IPS-NIHi11 (cell line): ENCODE measurements around the gene SIRPG.
"Not testable (repeated sequence)": the region's sequence is repeated elsewhere in the genome, so short reads cannot be mapped to it uniquely, and the experiment has no call there.

Experiments used
- DNase-seq: peaks from one replicate; pipeline ENCODE4 v3.0.0; 2012; ENCODE audit warnings: mixed read lengths, low spot score

SIRPG gene

DNA sequence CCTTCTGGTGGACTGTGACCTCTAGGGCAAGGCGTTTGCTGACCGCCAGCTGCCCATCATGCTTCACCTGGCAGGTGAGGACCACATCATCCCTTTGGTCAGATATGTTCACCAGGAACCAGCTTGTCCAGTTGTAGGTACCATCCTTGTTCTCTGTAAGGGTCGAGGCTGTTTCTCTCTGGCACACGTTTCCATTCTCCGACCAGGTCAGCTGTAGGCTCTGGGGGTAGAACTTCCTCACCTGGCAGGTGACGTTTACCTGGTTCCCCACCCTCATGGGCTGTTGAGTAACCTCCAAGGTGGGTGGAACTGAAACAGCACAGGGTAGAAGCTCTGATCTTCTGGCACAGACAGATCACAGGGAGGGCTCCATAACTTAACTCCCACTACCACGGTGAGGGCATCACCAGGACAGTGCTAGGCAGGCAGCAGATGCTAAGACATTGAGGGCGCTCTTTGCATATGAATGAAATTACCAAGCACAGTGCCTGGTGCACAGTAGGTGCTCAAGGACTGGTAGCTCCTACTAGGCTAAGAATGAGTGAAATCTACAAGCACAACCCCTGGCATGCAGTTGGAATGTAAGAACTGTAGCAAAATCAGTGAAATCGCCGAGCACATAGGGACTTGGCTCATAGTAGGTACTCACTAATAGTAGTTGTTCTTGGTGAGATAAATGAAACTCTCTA, 22.1 kb downstream of the SIRPG start:
- DNase-seq, result no peak

DNA sequence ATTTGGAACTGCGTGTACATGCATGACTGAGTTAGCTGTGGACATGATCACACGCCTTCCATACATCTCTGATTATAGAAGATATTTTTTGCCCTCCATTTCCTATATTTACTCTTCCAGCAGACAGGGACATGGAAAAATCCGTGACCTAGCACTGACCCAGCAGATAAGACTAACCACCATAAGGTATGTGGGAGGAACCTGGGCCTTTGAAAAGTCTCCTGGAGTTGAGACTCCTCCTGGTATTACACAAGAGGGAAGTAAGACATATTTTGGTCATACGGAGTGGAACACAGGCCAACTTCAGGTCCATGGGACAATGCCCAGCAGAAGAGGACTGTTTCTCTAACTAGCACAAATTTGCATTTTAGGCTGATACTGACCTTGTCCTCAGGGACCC, 24.0 kb downstream of the SIRPG start:
- DNase-seq, result no peak

DNA sequence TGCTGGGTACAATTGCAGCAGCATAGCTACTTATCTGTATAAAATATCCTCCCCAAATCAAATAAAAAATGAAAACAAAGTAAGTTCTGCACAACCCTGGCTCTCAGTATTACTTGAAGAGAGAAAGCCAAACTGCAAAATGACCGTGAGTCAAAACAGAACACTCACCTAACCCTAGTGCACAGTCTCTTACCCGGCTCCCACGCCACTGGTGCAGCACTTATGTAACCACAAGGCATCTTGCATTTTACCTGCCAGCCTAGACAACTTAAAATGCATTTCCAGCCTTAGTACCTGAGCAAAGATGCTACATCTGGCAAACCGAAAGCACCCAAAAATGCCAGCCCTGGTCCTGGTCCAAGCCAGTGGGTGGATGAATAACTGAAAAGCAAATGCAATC, 25.4 kb downstream of the SIRPG start:
- no peak for DNase-seq

DNA sequence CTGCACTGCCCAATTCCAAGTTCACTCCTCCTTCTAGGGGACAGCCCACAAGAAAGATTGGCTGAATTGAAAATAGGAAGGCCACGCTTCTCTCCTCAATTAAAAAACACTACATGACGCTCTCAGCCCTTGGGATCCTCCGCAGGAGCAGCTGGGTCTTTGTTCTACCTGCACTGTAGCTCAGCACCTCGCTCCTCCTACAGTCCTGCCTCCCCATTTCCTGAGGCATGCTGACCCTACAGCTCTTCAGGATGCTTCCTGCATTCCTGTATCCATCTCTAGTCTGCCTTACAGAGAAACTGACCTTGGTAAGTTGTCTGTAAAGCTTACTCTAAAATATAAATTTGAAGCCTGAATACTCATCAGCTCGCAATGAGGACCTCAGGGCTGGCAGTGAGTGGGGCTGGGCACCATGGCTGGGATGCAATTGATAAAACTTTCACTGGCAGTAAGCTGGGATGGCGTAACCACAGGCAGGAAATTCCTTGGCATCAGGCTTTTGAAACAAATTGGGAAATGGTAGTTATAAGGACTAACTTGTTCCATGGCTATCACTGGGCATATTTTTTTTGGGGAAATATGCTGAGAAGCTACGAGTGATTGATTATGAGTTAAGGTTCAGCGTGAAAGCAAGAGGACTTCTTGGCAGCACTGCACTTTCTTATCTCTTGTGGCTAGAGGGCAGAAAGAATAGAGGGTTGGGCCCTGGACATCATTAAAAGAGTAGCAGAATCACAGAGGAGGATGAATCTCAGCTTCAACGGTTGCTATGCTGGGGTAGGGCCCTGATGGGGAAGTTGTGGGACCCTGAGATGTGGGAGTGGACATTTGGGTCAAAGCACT, 26.0 kb downstream of the SIRPG start:
- peak; percentile 34 for DNase-seq

DNA sequence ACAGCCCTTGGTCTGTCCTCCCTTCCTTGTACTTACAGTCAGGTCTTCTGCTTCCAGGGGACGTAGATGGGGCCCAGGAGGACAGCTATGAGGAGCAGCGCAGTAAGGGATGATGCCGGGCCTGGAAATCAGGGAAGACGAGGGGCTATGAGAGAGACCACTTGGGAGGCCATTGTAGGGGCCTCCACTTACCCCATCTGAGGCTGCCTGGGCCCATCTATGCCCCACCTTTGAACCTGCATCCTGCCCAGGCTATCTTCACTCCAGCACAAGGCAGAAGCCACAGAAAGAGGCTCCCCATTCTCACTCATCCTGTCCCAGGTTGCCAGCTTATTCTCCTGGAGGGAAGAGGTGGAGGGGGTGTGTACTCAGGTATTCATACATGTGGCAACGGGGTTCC, 27.4 kb downstream of the SIRPG start:
- no peak for DNase-seq

DNA sequence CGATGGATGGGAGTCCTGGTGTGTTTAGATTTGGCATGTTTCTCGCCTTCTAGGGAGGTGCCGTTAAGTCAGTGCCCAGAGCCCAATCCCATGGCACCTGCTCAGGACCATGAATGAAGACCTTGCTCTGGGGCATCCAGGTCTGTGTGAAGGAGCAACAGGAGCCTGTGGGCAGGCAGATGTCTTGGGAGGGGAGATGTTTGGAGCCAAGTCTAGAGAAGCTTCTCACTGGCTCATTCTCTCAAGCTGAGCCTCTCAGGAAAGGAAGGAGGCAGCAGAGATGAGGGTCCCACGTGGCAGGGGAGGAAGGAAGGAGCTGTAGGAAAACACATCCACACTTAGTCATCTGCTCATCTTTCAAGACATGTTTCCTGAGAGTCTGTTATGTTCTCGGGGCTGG, 28.3 kb downstream of the SIRPG start:
- no peak for DNase-seq

DNA sequence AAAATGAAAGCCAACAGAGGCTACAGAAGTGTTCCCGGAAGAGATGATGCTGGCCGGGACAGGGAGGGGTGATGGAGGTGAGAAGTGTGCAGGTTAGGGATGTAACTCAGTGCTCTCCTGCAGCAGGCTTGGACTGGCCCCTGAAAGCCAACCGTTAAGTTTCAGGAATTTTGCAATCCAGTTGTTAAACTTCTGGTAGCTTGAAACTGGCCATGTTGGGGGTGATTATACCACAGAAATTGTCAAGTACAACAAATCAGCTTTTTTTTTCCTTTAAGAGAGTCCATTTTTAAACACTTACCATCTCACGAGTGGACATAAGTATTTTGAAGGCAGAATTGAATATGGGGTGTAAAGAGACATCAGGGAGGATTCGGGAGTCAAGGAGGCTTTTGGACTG, 29.0 kb downstream of the SIRPG start:
- DNase-seq, result no peak

DNA sequence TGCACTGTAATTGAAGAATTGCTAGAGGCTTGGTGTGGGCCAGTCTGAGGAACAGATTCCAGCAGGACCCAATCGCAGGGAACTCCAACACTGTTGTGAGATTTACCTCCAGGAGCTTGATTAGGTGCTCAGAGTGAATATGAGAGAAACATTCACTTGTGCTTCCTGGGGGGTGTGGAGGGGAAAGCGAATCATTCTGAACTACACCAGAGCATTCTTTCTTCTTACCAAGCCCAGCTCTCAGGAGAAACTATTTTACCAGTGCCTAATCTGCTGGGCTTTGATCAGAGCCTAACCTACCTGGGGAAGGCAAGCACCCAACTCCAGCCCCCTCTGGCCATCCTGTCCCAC, 30.4 kb downstream of the SIRPG start:
- DNase-seq, result no peak

DNA sequence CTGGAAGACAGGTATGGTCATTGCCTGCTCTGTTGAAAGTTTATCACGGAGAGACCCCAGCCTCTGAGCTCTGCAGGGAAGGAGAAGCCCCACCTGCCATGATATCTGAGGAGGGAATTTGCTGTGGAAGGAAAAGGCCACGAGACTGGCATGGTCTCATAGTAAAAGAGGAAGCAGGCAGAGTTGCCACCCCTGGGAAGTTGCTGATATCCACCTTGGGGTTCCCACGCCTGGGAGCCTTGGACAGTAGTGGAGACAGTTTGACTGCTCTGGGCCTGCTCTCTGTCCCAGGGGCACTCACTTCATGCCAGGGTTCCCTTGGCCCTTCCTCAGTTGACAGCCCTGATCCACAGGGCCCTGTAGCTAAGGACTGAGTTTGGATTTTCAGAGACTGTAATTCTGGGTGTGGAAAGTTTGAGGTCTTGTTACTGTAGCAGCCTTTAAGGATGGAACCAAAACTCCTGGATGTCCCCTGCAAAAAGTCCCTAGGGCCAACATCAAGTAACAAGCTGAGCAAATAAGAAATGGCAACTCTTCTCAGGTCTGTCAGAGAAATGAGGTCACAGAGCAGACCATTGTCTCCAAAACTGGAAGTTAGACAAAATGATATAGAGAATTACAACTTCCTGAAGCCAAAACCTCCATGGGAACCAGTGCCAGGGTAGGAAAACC, 30.9 kb downstream of the SIRPG start:
- no peak for DNase-seq

DNA sequence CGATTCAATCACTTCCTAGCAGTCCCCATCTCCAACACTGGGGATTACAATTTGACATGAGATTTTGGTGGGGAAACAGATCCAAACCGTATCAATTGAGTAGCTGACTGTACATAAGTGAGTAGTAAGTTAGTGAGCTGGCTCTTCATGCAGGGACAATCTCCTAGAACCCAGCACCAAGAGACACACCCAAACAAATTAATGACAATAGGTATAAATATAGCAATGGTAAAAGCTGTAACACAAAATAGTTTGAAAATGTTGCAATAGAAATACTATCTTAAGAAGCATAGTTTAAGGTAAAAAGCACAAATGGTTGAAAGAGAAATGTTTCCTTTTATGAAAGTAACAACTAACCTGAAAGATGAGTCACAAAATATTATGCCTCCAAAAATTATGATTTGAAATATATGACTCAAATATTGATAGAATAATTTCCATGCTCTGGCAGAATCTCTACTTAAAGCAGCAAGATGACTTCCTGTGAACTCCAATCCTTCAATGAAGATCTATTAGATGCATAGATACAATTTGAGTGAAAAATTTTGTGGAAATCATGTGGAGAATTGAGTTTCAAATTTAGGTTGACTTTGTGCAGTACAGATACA, 32.4 kb downstream of the SIRPG start:
- DNase-seq, result no peak

DNA sequence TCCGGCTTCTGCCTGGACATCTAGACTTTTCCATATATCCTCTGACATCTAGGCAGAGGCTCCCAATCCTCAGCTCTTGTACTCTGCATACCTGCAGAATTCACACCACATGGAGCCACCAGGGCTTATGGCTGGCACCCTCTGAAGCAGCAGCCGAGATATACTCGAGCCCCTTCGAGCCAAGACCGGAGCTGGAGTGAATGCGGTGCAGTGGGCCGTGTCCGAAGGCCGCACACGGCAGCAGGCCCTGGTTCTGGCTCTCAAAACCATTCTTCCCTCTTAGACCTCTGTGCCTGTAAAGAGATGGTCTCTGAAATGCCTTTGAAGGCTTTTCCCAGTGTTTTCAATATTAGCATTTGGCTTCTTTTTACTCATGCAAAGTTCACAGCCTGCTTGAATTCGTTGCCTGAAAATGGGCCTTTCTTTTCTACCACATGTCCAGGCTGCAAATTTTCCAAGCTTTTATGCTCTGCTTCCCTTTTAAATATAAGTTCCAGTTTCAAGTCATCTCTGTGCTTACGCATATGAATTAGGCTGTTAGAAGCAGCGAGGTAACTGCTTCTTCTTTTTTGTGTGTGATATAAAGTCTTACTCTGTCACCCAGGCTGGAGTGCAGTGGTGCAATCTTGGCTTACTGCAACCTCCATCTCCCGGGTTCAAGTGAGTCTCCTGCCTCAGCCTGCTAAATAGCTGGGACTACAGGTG, 33.9 kb downstream of the SIRPG start:
- DNase-seq, result no peak

DNA sequence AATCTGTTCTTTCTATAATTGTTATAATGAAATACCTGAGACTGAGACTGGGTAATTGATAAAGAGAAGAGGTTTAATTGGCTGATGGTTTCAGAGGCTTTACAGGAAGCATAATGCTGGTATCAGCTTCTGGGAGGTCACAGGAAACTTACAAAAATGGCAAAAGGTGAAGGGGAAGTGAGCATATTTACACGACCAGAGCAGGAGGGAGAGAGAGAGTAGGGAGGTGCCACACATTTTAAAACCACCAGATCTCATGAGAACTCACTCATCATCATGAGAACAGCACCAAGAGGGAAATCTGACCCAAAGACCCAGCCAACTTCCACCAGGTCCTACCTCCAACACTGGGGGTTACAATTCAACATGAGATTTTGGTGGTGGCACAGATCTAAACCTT, 35.1 kb downstream of the SIRPG start:
- DNase-seq, result no peak

DNA sequence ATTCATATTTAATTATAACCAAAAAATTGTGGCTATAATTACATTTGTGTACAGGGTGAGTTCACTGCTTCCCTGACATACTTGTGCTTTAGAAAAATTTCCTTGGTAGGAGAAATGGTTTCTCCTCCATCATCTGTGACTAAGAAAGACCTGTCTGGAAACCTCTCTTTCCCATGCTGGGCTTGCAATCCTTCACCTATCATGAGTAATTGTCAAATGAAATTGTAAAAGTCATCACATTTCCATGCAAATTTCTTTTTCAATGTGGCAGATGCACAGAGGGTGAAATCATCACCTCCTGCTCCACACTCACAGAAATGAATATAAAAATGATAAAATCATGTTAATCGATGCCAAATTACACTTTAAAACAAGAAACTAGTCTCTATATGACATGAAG, 36.3 kb downstream of the SIRPG start:
- no peak for DNase-seq

DNA sequence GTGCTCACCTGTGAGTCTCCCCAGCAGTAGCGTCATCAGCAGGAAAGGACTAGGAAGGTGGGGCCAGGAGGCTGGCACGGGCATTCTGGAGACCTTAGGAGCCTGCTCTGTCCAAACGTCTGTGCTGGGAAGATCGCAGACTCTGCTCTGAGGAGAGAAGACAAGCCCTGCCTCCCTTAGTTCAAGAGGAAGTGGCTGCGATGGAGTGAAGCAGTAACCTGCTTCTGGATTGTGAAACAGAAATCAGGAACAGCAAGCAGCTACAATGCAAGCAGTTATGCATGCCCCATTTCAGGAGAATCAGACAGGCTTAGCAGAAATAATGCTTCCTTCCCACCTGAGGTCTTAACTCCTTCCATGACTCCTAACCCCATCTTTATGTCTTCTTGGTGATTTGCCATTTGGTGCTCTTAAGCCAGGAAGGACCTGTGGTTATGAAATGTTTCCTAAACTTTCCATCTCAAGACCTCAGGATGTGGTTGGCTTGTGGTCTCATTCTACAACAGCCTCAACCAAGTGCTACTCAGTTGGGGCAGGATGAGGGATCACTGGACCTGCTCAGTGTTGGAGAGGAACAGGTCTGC, 37.6 kb downstream of the SIRPG start, which contains the start of gene SIRPB1:
SIRPB1 (minus strand) TSS at position 149 of the 584 bp plus-strand sequence; CDS start at position 84, 65 bp downstream.
- no peak for DNase-seq

DNA sequence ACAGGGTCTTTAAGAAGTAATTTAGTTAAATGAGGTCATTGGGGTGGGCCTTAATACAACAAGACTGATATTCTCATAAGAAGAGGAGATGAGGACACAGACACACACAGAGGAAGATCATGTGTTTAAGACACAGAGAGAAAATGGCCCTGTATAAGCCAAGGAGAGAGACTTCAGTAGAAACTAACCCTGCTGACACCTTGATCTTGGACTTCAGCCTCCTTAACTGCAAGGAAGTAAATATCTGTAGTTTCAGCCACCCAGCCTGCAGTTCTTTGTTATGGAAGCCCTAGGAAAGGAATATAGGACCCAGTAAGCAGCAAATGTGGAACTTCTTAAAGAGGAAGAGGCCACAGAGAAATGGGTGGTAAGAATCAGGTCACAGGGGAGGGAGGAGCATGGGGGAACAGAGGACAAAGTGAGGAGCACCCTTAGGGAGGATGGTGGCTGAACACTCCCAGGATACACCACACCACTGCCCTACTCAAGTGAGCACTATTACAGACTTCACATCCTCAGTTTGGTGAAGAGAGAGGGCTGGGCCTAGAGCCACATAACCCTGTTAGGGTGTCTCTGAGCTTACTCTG, 38.5 kb downstream of the SIRPG start:
- no peak for DNase-seq

DNA sequence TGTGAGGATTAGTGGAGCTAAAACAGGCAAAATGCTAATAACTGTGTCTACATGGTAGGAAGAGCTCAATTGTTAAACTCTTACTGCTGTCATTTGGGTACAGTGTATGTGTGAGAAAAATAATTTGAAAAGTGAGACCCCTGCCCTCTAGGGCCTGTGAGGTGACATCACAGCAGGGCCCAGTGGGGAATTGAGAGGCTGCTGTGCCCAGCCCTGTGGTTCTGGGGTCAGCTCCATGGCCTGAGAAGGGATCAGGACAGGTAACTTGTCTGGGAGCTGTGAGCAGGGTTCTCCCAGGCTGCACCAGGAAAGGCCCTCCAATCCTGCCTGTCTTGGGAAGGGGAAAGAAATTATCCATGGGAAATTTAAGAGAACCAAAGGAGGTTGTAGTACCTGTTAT, 39.1 kb downstream of the SIRPG start:
- no peak for DNase-seq

DNA sequence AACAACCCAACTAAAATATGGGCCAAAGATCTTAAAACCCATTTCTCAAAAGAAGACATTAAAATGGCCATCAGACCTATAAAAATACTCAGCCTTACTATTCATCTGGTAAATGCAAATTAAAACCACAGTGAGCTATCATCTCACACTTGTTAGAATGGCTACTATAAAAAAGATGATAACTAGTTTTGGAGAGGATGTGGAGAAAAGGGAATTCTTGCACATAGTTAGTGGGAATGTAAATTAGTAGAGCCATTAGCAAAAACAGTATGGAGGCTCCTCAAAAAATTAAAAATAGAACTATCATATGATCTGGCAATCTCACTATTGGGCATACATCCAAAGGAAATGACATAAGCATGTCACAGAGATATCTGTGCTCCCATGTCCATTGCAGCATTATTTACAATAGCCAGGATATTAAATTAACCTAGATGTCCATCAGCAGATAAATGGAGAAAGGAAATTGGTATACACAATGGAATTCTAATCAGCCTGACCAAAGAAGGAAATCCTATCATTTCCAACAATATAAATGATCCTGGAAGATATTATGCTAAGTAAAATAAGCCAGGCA, 40.6 kb downstream of the SIRPG start:
- DNase-seq, result no peak

DNA sequence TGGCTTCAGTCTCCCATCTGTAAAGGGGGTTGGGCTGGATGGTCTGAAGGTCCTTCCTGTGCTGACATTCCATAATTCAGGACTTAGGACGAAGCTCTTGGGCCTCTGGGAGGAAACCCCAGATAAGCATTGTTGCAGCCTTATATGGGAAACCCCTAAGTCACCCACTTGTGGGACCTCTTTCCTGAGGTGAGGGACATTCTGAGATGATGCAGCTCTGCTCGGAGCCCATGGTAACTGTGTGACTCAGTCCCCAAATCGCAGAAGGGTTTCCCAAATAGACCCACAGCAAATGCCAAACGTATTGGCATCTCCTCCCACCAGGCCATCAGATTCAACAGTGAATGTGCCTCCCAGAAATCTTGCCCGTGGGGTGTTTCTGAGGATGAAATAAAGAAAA, 47.2 kb downstream of the SIRPG start:
- not testable (repeated sequence) for DNase-seq

DNA sequence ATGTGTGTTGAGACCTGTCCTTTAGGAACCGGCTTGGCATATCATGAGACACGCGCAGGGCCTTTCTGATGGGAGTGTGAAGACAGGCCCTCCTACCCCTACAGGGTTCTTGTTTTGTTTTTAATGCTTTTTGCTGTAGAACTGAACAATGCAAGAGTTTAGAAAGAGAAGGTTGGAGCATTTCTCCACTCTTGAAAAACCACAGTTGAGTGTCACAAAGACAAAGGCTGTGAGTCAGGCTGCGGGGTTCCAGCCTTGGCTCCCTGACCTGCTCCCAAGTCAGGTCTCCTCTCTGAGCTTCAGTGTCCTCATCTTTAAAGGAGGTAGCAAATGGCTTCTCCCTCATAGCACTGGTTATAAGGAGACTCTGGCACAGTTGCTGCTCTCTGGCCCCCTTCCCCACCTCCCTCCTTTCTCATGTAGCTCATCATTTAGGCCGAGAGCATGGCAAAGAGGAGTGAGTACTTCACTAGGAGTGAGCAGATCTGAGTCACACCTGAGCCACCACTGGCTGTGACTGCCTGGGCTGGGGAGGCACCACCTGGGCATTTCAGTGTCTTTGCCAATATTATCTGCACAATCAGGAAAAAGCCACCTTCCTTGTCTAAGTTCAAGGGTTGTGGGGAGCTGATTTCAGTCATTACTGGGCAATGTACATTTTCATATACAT, 48.8 kb downstream of the SIRPG start:
- DNase-seq, result not testable (repeated sequence)

DNA sequence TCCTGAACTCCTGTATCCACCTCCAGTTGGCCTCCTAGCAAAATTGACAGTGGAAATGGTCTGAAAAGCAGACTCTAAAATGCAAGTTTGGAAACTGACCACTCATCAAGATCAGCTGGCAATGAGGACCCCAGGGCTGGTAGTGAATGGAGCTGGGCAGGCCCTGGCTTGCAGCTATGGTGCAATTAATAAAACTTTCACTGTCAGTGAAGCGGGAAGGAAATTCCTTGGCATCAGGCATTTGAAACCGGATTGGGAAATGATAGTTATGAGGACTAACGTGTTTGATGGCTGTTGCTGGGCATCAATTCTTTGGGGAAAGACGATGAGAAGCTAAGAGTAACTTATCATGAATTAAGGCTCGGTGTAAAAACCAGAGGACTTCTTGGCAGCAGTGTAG, 56.8 kb downstream of the SIRPG start:
- DNase-seq, result no peak
